ENCODE data around the gene LRBA. TPM values are rescaled to one million over a fixed set of nuclear protein-coding genes. Genes with fewer than 3 reads are reported as not detected.
A peak's percentile ranks its signal among the peaks of the same experiment; 100 is the strongest.

The LRBA gene
- total and polyA plus RNA-seq, 9 of the 15 experiments (the other 6 are each of a cell fraction or from before 2014, with no cell fraction given): 24.2 to 88.7 (median 59.7) TPM

- no peak for TF ChIP-seq TEAD2 (tag; IDR thresholded peaks at IDR 0.05)
- no peak for TF ChIP-seq NR2C1 (IDR thresholded peaks at IDR 0.05)
- no peak for TF ChIP-seq NR2C1 (tag; IDR thresholded peaks at IDR 0.05)
- TF ChIP-seq RAD51 (IDR thresholded peaks at IDR 0.05; ENCODE audit: borderline replicate concordance, low read depth): no peak
- TF ChIP-seq SRSF1 (IDR thresholded peaks at IDR 0.05; ENCODE audit: low read depth, low read length): no peak
- no peak for TF ChIP-seq ZNF780A (CRISPR knock-in tag; IDR thresholded peaks at IDR 0.05)
- no peak for TF ChIP-seq ZNF224 (CRISPR knock-in tag; IDR thresholded peaks at IDR 0.05)
- no peak for TF ChIP-seq CGGBP1 (CRISPR knock-in tag; IDR thresholded peaks at IDR 0.05)
- no peak for TF ChIP-seq FOXA1 (IDR thresholded peaks at IDR 0.05; ENCODE audit: borderline replicate concordance)
- no peak for TF ChIP-seq CBX8 (IDR thresholded peaks at IDR 0.05; ENCODE audit: borderline replicate concordance, extremely low read depth, low read depth, low read length, poor library complexity, severe bottlenecking)
- peak; percentile 69; the same call in 1 of the 2 replicates for TF ChIP-seq JUND (IDR thresholded peaks at IDR 0.05; ENCODE audit: borderline replicate concordance, low read depth, low read length)
- no peak; the same call in 2 of the 3 replicates for TF ChIP-seq JUND (tag; IDR thresholded peaks at IDR 0.05; ENCODE audit: borderline replicate concordance, low read depth, low read length)
- no peak for TF ChIP-seq FOXJ2 (tag; IDR thresholded peaks at IDR 0.05)
- no peak for TF ChIP-seq NONO (IDR thresholded peaks at IDR 0.05; ENCODE audit: low read depth in 2 of 2, low read length in 1 of 2)
- TF ChIP-seq NCOA6 (IDR thresholded peaks at IDR 0.05): no peak
- TF ChIP-seq, protein P1, sequence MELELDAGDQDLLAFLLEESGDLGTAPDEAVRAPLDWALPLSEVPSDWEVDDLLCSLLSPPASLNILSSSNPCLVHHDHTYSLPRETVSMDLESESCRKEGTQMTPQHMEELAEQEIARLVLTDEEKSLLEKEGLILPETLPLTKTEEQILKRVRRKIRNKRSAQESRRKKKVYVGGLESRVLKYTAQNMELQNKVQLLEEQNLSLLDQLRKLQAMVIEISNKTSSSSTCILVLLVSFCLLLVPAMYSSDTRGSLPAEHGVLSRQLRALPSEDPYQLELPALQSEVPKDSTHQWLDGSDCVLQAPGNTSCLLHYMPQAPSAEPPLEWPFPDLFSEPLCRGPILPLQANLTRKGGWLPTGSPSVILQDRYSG (tag; conservative IDR thresholded peaks at IDR 0.05; ENCODE audit: low read depth): no peak
- TF ChIP-seq E2F3 (CRISPR knock-in tag; IDR thresholded peaks at IDR 0.05): no peak
- TF ChIP-seq, protein P2, sequence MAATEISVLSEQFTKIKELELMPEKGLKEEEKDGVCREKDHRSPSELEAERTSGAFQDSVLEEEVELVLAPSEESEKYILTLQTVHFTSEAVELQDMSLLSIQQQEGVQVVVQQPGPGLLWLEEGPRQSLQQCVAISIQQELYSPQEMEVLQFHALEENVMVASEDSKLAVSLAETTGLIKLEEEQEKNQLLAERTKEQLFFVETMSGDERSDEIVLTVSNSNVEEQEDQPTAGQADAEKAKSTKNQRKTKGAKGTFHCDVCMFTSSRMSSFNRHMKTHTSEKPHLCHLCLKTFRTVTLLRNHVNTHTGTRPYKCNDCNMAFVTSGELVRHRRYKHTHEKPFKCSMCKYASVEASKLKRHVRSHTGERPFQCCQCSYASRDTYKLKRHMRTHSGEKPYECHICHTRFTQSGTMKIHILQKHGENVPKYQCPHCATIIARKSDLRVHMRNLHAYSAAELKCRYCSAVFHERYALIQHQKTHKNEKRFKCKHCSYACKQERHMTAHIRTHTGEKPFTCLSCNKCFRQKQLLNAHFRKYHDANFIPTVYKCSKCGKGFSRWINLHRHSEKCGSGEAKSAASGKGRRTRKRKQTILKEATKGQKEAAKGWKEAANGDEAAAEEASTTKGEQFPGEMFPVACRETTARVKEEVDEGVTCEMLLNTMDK (IDR thresholded peaks at IDR 0.05; ENCODE audit: borderline replicate concordance, insufficient read depth, low read depth, low read length, poor library complexity, severe bottlenecking): no peak
- TF ChIP-seq ILF3 (IDR thresholded peaks at IDR 0.05; ENCODE audit: borderline replicate concordance): no peak
- no peak for TF ChIP-seq GABPA (tag; conservative IDR thresholded peaks at IDR 0.05; ENCODE audit: low read depth)
- peak; percentile 87 for TF ChIP-seq NFE2 (IDR thresholded peaks at IDR 0.05; ENCODE audit: low read depth)
- TF ChIP-seq HSF4 (CRISPR knock-in tag; IDR thresholded peaks at IDR 0.05; ENCODE audit: borderline replicate concordance): no peak
- no peak for TF ChIP-seq MNT (conservative IDR thresholded peaks at IDR 0.05)
- TF ChIP-seq MCM3 (IDR thresholded peaks at IDR 0.05): no peak
- no peak for TF ChIP-seq HOXB6 (CRISPR knock-in tag; IDR thresholded peaks at IDR 0.05; ENCODE audit: borderline replicate concordance)
- no peak for TF ChIP-seq GTF2A2 (tag; IDR thresholded peaks at IDR 0.05)
Measured at GRCh38 chr4:150769248-150769647, 245.8 kb downstream of the LRBA start (continued).

Measured in K562 (cell line).